AG10803 (cell line): ENCODE data around the gene HTR2B.

Experiments used
- DNase-seq: peaks from one replicate; pipeline ENCODE4 v3.0.0; 2010; ENCODE audit warnings: low read depth
- H3K4me3 ChIP-seq: 2 replicates; pipeline ENCODE4 v1.5.1; 2011; ENCODE audit warnings: mild to moderate bottlenecking, low read length, control low read depth
- TF ChIP-seq, protein P1 (sequence below): conservative IDR thresholded peaks from 2 replicates; pipeline ENCODE4 v1.5.1; 2011; ENCODE audit warnings: mild to moderate bottlenecking, low read length, control low read depth, inconsistent platforms

HTR2B gene

DNA sequence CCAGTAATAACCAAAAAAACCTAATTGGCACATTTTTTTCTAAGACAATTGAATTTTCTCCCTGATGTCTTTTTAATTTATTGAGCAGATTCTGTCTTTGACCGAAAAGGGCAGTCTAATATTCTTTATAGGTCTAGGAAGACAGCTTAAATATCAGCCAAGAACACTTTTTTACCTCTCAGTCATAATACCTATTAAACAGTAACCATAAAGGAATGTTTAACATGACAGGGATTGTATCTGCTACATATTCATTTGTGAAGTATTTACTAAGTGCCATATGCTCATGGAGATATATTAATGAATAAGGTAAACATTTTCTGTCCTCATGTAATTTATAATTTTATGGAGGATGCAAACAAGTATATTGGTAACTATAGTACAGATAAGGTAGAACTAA lies 3.1 kb upstream of the HTR2B start:
- TF ChIP-seq, protein P1, sequence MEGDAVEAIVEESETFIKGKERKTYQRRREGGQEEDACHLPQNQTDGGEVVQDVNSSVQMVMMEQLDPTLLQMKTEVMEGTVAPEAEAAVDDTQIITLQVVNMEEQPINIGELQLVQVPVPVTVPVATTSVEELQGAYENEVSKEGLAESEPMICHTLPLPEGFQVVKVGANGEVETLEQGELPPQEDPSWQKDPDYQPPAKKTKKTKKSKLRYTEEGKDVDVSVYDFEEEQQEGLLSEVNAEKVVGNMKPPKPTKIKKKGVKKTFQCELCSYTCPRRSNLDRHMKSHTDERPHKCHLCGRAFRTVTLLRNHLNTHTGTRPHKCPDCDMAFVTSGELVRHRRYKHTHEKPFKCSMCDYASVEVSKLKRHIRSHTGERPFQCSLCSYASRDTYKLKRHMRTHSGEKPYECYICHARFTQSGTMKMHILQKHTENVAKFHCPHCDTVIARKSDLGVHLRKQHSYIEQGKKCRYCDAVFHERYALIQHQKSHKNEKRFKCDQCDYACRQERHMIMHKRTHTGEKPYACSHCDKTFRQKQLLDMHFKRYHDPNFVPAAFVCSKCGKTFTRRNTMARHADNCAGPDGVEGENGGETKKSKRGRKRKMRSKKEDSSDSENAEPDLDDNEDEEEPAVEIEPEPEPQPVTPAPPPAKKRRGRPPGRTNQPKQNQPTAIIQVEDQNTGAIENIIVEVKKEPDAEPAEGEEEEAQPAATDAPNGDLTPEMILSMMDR: no peak
- H3K4me3 ChIP-seq: no peak overlapping the region
- DNase-seq: no peak

DNA sequence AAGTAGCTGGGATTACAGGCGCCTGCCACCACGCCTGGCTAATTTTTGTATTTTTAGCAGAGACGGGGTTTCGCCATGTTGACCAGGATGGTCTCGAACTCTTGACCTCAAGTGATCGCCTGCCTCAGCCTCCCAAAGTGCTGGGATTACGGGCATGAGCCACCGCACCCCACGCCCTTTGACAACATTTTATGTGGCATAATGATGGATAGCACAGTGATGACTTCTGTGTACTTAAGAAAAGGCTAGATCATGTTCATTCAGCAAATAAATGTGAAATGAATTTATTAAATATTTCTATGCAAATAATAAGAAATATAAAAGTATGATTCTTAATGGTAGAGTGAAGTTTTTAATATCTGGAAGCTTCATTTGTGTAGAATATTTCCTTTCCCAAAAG lies 2.6 kb upstream of the HTR2B start:
- H3K4me3 ChIP-seq: no peak overlapping the region
- TF ChIP-seq, protein P1: no peak
- no peak for DNase-seq

DNA sequence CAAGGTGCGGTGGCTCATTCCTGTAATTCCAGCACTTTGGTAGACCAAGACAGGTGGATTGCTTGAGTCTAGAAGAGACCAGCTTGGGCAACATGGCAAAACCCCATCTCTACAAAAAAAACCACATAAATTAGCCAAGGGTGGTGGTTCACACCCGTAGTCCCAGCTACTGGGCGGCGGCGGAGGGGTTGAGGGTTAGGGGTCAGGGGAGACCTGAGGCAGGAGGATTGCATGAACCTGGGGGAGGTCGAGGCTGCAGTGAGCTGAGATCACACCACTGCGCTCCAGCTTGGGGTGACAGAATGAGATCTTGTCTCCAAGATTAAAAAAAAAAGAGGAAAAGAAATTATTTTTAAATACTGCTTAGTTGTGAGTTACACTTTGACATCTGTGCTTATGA lies 1.3 kb upstream of the HTR2B start:
- no peak for DNase-seq
- TF ChIP-seq, protein P1: no peak
- H3K4me3 ChIP-seq: no peak overlapping the region

DNA sequence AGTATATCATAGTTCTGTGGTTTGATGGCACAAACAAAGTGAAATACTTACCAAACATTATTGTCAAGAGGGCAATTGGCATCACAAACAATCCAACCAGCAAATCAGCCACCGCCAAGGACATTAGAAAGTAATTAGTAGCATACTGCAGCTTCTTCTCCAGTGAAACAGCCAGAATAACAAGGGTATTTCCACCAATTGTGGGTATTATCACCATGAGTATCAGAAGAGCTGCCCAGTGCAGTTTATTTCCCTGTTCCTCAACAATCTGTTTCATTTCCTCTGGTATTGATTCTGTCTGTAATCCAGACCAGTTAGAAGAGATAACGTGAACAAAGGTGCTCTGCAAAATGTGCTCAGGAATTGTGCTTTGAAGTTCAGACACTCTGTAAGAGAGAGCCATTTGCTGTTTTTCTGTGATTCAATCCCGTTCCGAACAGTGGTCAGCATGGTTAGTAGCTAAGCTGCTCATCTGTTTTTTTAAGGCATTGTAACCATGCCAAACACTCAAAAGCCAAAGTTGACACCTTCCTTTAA lies 1.4 kb downstream of the HTR2B start:
- TF ChIP-seq, protein P1: no peak
- H3K4me3 ChIP-seq: no peak overlapping the region
- peak; percentile 33 for DNase-seq

DNA sequence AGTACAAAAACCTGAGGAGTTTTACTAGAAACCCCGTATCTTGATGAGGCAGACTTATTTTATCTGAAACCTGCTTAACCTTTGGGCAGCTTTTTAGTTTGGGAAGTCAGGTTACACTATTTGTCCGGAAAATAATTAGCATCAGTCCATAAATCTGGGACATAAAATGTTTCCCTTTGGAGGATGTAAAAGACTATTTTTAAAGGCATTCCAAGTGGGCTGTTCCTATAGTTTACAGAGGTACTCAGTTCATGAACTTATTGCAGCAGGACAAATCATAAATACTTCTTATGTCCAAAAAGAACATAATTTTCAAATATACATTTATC lies 6.3 kb downstream of the HTR2B start:
- TF ChIP-seq, protein P1: no peak
- no peak for DNase-seq
- H3K4me3 ChIP-seq: no peak overlapping the region

DNA sequence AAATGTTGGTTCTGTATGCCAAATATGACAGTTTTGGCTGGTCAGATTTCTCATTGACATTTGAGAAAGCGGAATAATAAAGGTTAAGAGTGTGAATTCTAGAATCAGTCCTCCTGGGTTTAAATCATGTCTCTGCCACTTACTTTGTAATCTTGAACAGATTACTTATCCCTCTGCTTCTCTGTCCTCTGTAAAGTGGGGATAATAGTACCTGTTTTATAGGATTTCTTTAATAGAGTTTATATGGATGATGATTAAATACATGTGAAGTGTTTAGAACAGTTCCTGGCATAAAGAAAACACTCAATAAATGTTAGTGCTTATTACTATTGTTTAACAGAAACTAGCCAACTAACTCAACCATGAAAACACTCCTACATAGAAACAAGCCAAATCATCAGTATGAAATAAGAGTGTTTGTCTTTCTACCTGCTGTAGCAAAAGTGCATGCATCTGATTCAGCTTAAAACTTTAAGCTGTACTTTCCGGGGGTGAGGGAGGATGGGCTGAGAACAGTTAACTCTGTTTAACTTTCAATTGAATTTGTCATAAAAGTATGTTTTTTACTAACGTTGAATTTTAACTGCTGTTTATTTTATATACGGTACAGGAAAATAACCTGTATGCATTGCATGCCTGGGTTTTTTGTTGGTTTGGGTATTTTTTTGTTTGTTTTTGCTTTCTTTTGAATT lies 6.8 kb downstream of the HTR2B start:
- TF ChIP-seq, protein P1: no peak
- no peak overlapping the region for H3K4me3 ChIP-seq
- DNase-seq: no peak

DNA sequence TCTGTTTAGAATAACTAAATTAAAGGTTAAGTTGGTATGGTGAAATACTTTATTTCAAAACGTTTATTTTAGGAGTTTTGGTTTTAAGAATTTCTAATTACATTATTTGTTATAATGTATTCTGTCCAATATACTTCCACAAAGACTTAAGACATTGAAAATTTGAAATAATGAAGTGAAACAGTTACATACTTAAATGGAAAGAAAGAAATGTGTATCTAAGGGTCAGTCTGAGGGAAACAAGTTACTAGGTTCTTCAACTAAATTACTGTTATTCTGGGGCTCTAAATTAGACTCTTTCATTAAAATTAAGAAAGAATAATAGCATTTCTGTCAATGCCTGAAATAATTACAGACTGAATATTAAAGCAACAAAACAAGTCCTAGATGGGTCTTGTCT lies 7.7 kb downstream of the HTR2B start:
- no peak for DNase-seq
- TF ChIP-seq, protein P1: no peak

More for the DNA sequence above, 7.7 kb downstream of the HTR2B start:
- no peak overlapping the region for H3K4me3 ChIP-seq
